ENCODE data around the gene UBE2E2.

The UBE2E2 gene

DNA sequence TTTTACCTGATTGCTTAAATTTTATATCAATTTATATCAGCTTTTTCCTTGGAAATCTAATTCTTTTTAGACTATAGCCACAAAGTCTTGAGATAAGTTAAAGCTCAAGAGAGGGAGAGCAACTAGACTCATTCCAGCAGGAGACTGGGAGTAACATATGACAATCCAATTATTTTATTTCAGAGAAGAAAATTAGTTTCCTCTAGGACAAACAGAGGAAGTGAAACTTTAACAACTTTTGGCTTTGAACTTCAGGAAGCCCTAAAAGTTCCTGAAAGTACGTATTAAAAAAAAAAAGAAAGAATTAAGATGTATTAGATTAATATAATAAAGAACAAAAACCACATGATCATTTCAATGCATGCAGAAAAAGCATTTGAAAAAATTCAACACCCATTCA, 13.9 kb upstream of the UBE2E2 start:
- Histone ChIP-seq H4K8ac (ENCODE audit: low read depth, low read length) (no peak overlapping the region), H3K79me1 (ENCODE audit: low read depth, low read length) (no peaks in the 10 kb centered on the region), H2BK15ac (ENCODE audit: low read length) (no peak overlapping the region), H2BK120ac (ENCODE audit: low read depth, low read length) (no peak overlapping the region), H2BK12ac (ENCODE audit: low read length) (no peak overlapping the region), H3K36me3 (replicated peaks in 1 of 2; ENCODE audit: control insufficient read depth in 2 of 2, insufficient read depth in 2 of 2, low read length in 2 of 2) (no peaks in the 10 kb centered on the region), H2AK5ac (ENCODE audit: low read depth, low read length) (no peak overlapping the region), H3K4me2 (ENCODE audit: insufficient read depth, low read length, poor library complexity, severe bottlenecking) (no peak overlapping the region), H3K27me3 (ENCODE audit: control insufficient read depth in 3 of 3, insufficient read depth in 3 of 3, low read depth in 1 of 3, low read length in 3 of 3) (peaks cover 0 to 5% (median 0%) of the 10 kb centered on the region in 3 experiments), H3K9ac (ENCODE audit: low read depth, low read length, poor library complexity) (no peak overlapping the region), H4K91ac (ENCODE audit: low read depth, low read length, poor library complexity) (no peak overlapping the region), H2AFZ (ENCODE audit: low read length) (no peak overlapping the region), H3K4me3 (ENCODE audit: low read length in 2 of 2) (no peak overlapping the region), H3K18ac (ENCODE audit: low read length) (no peak overlapping the region), H2BK5ac (ENCODE audit: low read length) (no peak overlapping the region), H3K4me1 (ENCODE audit: control insufficient read depth in 2 of 2, insufficient read depth in 1 of 2, low read depth in 1 of 2, low read length in 2 of 2) (no peaks in the 10 kb centered on the region), H3K14ac (ENCODE audit: low read length) (no peak overlapping the region), H3K9me3 (replicated peaks in 1 of 2; ENCODE audit: control insufficient read depth in 2 of 2, insufficient read depth in 1 of 2, low read depth in 1 of 2, low read length in 2 of 2) (no peaks in the 10 kb centered on the region), H3K27ac (replicated peaks; ENCODE audit: low read length) (no peak overlapping the region), H3K23ac (ENCODE audit: low read depth, low read length, poor library complexity) (no peak overlapping the region), H3K4ac (ENCODE audit: low read length) (no peak overlapping the region)
- WGBS, 2 donors (ENCODE audit: extremely low coverage in 2 of 2, insufficient read length in 2 of 2, insufficient replicate concordance in 1 of 2), result no CpG with 5 or more reads among the region's 1 CpG
- DNase-seq (ENCODE audit: low spot score), result no peak

DNA sequence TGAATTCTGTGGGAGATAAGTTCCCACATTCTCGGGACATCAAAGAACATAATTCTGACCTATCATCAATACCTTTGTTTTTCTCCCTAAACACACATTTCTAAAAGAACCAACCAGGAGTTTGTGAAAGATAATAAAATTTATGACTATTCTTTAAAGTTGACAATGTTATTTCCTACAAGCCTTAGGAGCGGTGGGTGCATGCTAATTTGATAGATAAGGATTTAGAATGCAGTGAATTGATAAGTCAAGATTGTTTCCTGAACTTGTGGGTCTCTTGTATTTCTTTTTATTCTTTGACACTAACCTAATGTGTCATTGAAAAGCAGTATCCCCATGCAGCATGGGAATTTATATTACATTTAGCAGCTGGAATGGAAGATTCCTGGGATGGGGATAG, 10.3 kb upstream of the UBE2E2 start:
- Histone ChIP-seq H3K27ac (replicated peaks; ENCODE audit: low read length) (no peak overlapping the region), H3K4me2 (ENCODE audit: insufficient read depth, low read length, poor library complexity, severe bottlenecking) (no peak overlapping the region), H2AFZ (ENCODE audit: low read length) (no peak overlapping the region), H2AK5ac (ENCODE audit: low read depth, low read length) (no peak overlapping the region), H3K27me3 (ENCODE audit: control insufficient read depth in 3 of 3, insufficient read depth in 3 of 3, low read depth in 1 of 3, low read length in 3 of 3) (peaks cover 0 to 21% (median 0%) of the 10 kb centered on the region in 3 experiments), H3K4ac (ENCODE audit: low read length) (no peak overlapping the region), H3K23ac (ENCODE audit: low read depth, low read length, poor library complexity) (no peak overlapping the region), H2BK12ac (ENCODE audit: low read length) (no peak overlapping the region), H3K36me3 (replicated peaks in 1 of 2; ENCODE audit: control insufficient read depth in 2 of 2, insufficient read depth in 2 of 2, low read length in 2 of 2) (no peaks in the 10 kb centered on the region), H4K91ac (ENCODE audit: low read depth, low read length, poor library complexity) (no peak overlapping the region), H3K4me3 (ENCODE audit: low read length in 2 of 2) (no peak overlapping the region), H4K8ac (ENCODE audit: low read depth, low read length) (no peak overlapping the region), H3K18ac (ENCODE audit: low read length) (no peak overlapping the region), H3K79me1 (ENCODE audit: low read depth, low read length) (no peaks in the 10 kb centered on the region), H3K9me3 (replicated peaks in 1 of 2; ENCODE audit: control insufficient read depth in 2 of 2, insufficient read depth in 1 of 2, low read depth in 1 of 2, low read length in 2 of 2) (no peaks in the 10 kb centered on the region), H3K9ac (ENCODE audit: low read depth, low read length, poor library complexity) (no peak overlapping the region), H3K14ac (ENCODE audit: low read length) (no peak overlapping the region), H2BK5ac (ENCODE audit: low read length) (no peak overlapping the region), H2BK15ac (ENCODE audit: low read length) (no peak overlapping the region), H2BK120ac (ENCODE audit: low read depth, low read length) (no peak overlapping the region), H3K4me1 (ENCODE audit: control insufficient read depth in 2 of 2, insufficient read depth in 1 of 2, low read depth in 1 of 2, low read length in 2 of 2) (no peaks in the 10 kb centered on the region)
- no CpG with 5 or more reads among the region's 2 CpGs for WGBS, 2 donors (ENCODE audit: extremely low coverage in 2 of 2, insufficient read length in 2 of 2, insufficient replicate concordance in 1 of 2)
- no peak for DNase-seq (ENCODE audit: low spot score)

DNA sequence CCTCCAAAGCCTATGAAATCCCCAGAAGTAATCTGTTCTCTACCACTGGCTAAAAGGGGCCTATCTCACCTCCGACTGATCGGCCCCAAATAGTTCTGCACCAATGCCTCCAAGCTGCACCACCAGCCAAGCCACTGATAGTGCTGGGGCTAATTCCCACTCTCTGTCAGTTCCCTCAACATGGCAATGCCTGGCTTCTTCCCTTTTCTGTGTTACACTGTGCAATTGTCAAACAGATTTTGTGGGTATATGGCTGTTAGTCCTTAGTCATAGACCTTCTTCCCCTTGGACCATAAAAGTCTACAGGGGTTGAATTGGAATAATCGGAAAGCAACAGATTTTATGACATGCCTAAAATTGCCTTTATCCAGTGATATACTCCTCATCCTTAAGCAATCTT, 9.3 kb upstream of the UBE2E2 start:
- H4K8ac ChIP-seq (ENCODE audit: low read depth, low read length), result no peak overlapping the region
- no peak for DNase-seq (ENCODE audit: low spot score)
- H3K18ac ChIP-seq (ENCODE audit: low read length), result no peak overlapping the region
- no peaks in the 10 kb centered on the region for H3K79me1 ChIP-seq (ENCODE audit: low read depth, low read length)
- H3K9ac ChIP-seq (ENCODE audit: low read depth, low read length, poor library complexity), result no peak overlapping the region
- H2AK5ac ChIP-seq (ENCODE audit: low read depth, low read length), result no peak overlapping the region
- no peak overlapping the region for H3K27ac ChIP-seq (replicated peaks; ENCODE audit: low read length)
- no peak overlapping the region for H3K23ac ChIP-seq (ENCODE audit: low read depth, low read length, poor library complexity)
- WGBS, 2 donors (ENCODE audit: extremely low coverage in 2 of 2, insufficient read length in 2 of 2, insufficient replicate concordance in 1 of 2), result no CpG with 5 or more reads among the region's 3 CpGs
- no peak overlapping the region for H2BK5ac ChIP-seq (ENCODE audit: low read length)
- no peak overlapping the region for H4K91ac ChIP-seq (ENCODE audit: low read depth, low read length, poor library complexity)
- H3K36me3 ChIP-seq (replicated peaks in 1 of 2; ENCODE audit: control insufficient read depth in 2 of 2, insufficient read depth in 2 of 2, low read length in 2 of 2), result no peaks in the 10 kb centered on the region
- H2AFZ ChIP-seq (ENCODE audit: low read length), result no peak overlapping the region
- no peak overlapping the region for H3K4me3 ChIP-seq (ENCODE audit: low read length in 2 of 2)
- peaks cover 0 to 21% (median 0%) of the 10 kb centered on the region in 3 experiments for H3K27me3 ChIP-seq (ENCODE audit: control insufficient read depth in 3 of 3, insufficient read depth in 3 of 3, low read depth in 1 of 3, low read length in 3 of 3)
- no peak overlapping the region for H2BK15ac ChIP-seq (ENCODE audit: low read length)
- H3K4me1 ChIP-seq (ENCODE audit: control insufficient read depth in 2 of 2, insufficient read depth in 1 of 2, low read depth in 1 of 2, low read length in 2 of 2), result no peaks in the 10 kb centered on the region
- H2BK120ac ChIP-seq (ENCODE audit: low read depth, low read length), result no peak overlapping the region
- H3K14ac ChIP-seq (ENCODE audit: low read length), result no peak overlapping the region
- H3K9me3 ChIP-seq (replicated peaks in 1 of 2; ENCODE audit: control insufficient read depth in 2 of 2, insufficient read depth in 1 of 2, low read depth in 1 of 2, low read length in 2 of 2), result no peaks in the 10 kb centered on the region
- H3K4me2 ChIP-seq (ENCODE audit: insufficient read depth, low read length, poor library complexity, severe bottlenecking), result no peak overlapping the region
- no peak overlapping the region for H3K4ac ChIP-seq (ENCODE audit: low read length)
- H2BK12ac ChIP-seq (ENCODE audit: low read length), result no peak overlapping the region

DNA sequence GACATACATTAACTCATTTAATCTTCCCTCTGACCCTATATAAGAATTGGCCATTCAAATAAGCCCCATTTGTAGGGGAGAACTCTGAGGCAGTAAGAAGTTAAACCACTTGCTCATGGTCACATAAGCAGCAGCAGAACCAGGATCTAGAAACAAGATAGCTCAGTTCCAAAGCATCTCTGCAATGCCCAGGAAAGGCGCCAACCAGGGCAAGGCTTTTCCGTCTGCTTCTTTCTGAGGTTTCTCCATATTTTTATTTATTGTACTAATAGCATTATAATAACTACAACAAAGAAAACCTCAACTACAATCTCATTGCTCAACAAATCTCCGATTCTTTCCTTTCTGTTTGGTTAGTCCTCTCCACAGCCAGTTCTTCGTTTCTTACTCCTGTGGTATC, 4.3 kb upstream of the UBE2E2 start:
- no peak overlapping the region for H3K9ac ChIP-seq (ENCODE audit: low read depth, low read length, poor library complexity)
- WGBS, 2 donors (ENCODE audit: extremely low coverage in 2 of 2, insufficient read length in 2 of 2, insufficient replicate concordance in 1 of 2), result no CpG with 5 or more reads among the region's 4 CpGs
- no peak for DNase-seq (ENCODE audit: low spot score)

More for the DNA sequence above, 4.3 kb upstream of the UBE2E2 start:
- Histone ChIP-seq H2BK12ac (ENCODE audit: low read length) (no peak overlapping the region), H3K4ac (ENCODE audit: low read length) (no peak overlapping the region), H3K14ac (ENCODE audit: low read length) (no peak overlapping the region), H2AK5ac (ENCODE audit: low read depth, low read length) (no peak overlapping the region), H4K8ac (ENCODE audit: low read depth, low read length) (no peak overlapping the region), H3K27me3 (ENCODE audit: control insufficient read depth in 3 of 3, insufficient read depth in 3 of 3, low read depth in 1 of 3, low read length in 3 of 3) (peaks cover 0 to 49% (median 2%) of the 10 kb centered on the region in 3 experiments), H3K79me1 (ENCODE audit: low read depth, low read length) (no peaks in the 10 kb centered on the region), H2BK120ac (ENCODE audit: low read depth, low read length) (no peak overlapping the region), H4K91ac (ENCODE audit: low read depth, low read length, poor library complexity) (no peak overlapping the region), H3K27ac (replicated peaks; ENCODE audit: low read length) (no peak overlapping the region), H3K4me1 (ENCODE audit: control insufficient read depth in 2 of 2, insufficient read depth in 1 of 2, low read depth in 1 of 2, low read length in 2 of 2) (peaks cover 0 to 3% of the 10 kb centered on the region in 2 donors), H3K18ac (ENCODE audit: low read length) (no peak overlapping the region), H2BK15ac (ENCODE audit: low read length) (no peak overlapping the region), H2BK5ac (ENCODE audit: low read length) (no peak overlapping the region), H3K9me3 (replicated peaks in 1 of 2; ENCODE audit: control insufficient read depth in 2 of 2, insufficient read depth in 1 of 2, low read depth in 1 of 2, low read length in 2 of 2) (no peaks in the 10 kb centered on the region), H3K4me3 (ENCODE audit: low read length in 2 of 2) (no peak overlapping the region), H3K23ac (ENCODE audit: low read depth, low read length, poor library complexity) (no peak overlapping the region), H2AFZ (ENCODE audit: low read length) (no peak overlapping the region), H3K36me3 (replicated peaks in 1 of 2; ENCODE audit: control insufficient read depth in 2 of 2, insufficient read depth in 2 of 2, low read length in 2 of 2) (no peaks in the 10 kb centered on the region), H3K4me2 (ENCODE audit: insufficient read depth, low read length, poor library complexity, severe bottlenecking) (no peak overlapping the region)
